Measurements from ENCODE around the gene RTN4R. TPM values are rescaled to one million over a fixed set of nuclear protein-coding genes. Genes with fewer than 3 reads are reported as not detected.
"Not testable (repeated sequence)": the region's sequence is repeated elsewhere in the genome, so short reads cannot be mapped to it uniquely, and the experiment has no call there.

The RTN4R gene
- total RNA-seq, 1 donor from 2014 or later: 36.0 TPM

DNA sequence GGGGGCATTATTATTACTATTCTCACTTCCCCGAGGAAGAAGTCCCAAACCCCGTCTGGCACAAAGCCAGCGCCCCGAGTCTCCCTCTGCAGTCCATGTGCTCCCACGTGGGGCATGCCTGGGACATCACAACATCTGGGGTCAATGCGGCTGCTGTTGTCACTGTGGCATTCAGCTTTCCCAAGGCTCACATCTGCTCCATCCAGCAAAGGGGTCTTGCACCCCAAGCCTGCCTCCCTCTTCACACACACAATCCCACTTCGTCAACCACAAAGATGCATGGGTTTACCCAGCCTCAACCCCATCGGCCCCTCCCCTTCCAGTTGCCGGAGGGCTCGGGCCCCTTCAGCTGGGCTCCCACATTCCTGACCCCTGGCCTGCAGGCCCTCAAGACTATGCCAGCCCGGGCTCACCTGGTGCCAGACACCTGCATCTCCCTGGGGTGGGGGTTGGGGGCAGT is 23.5 kb upstream of the RTN4R start:
- H3K36me3 Mint-ChIP-seq (ENCODE audit: insufficient read depth): no peaks in the 10 kb centered on the region
- H3K27me3 Mint-ChIP-seq: peaks cover 36% of the 10 kb centered on the region
- no peak for DNase-seq (ENCODE audit: low spot score, unreplicated experiment)
- no peak overlapping the region for H3K4me3 Mint-ChIP-seq (ENCODE audit: low read depth)
- H3K9me3 Mint-ChIP-seq (ENCODE audit: low read depth): no peaks in the 10 kb centered on the region
- H3K27ac Mint-ChIP-seq: no peak overlapping the region
- peaks cover 2% of the 10 kb centered on the region for H3K4me1 Mint-ChIP-seq (ENCODE audit: low read depth)
- TF ChIP-seq, protein P1, sequence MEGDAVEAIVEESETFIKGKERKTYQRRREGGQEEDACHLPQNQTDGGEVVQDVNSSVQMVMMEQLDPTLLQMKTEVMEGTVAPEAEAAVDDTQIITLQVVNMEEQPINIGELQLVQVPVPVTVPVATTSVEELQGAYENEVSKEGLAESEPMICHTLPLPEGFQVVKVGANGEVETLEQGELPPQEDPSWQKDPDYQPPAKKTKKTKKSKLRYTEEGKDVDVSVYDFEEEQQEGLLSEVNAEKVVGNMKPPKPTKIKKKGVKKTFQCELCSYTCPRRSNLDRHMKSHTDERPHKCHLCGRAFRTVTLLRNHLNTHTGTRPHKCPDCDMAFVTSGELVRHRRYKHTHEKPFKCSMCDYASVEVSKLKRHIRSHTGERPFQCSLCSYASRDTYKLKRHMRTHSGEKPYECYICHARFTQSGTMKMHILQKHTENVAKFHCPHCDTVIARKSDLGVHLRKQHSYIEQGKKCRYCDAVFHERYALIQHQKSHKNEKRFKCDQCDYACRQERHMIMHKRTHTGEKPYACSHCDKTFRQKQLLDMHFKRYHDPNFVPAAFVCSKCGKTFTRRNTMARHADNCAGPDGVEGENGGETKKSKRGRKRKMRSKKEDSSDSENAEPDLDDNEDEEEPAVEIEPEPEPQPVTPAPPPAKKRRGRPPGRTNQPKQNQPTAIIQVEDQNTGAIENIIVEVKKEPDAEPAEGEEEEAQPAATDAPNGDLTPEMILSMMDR (IDR thresholded peaks at IDR 0.05; ENCODE audit: unreplicated experiment): no peak

DNA sequence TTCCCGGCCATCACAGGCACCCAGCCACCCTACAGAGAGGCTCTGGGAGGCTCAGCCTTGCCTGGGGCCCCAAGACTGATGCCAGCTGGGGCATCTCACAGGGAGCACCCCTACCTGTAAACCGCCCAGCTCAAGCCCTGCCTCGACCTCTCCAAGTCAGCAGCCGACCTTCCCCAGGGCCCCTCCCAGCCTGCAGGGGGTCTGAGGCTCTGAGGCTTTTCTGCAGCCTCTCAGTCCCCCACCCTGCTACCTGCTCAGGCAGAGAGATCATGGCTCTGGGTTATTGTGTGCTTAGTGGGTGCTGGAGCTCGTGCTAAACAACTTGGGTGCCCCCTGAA is 23.1 kb upstream of the RTN4R start:
- Mint-ChIP-seq H3K4me3 (ENCODE audit: low read depth) (no peak overlapping the region), H3K27ac (no peak overlapping the region), H3K36me3 (ENCODE audit: insufficient read depth) (no peaks in the 10 kb centered on the region), H3K9me3 (ENCODE audit: low read depth) (no peaks in the 10 kb centered on the region), H3K4me1 (ENCODE audit: low read depth) (peaks cover 2% of the 10 kb centered on the region), H3K27me3 (peaks cover 33% of the 10 kb centered on the region)
- TF ChIP-seq, protein P1 (IDR thresholded peaks at IDR 0.05; ENCODE audit: unreplicated experiment): no peak
- DNase-seq (ENCODE audit: low spot score, unreplicated experiment): no peak

DNA sequence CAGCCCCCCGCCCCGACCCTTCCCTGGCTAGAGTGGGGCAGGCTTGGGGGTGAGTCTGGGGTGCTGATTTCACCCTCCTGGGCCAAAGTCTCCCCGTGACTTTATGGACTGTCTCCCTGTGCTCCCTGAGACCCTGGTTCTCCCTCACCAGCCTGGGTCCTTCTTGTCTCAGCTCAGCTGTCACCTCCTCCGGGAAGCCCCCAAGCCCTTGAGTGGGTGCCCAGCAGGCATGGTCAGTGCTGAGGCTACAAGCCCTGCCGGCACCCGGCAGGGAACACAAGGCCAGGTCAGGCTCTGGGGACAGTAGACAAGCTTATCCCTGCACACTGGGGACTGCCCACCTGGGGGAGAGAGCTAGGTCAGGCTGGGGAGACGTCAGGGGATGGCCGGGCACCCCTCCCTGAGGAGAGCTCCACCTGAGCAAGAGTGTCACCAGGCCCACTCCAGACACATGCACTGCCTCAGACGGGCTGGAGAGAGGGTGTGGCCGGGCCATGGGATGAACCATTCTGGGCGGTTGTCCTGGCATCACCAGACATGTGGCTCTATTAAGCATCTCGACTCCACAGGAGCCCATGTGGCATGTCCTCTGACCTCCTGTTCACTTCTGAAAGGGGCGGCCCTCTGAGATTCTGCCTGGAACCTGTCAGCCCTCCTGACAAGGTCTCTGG is 22.6 kb upstream of the RTN4R start:
- TF ChIP-seq, protein P1 (IDR thresholded peaks at IDR 0.05; ENCODE audit: unreplicated experiment): no peak
- DNase-seq (ENCODE audit: low spot score, unreplicated experiment): no peak
- Mint-ChIP-seq H3K9me3 (ENCODE audit: low read depth) (no peaks in the 10 kb centered on the region), H3K36me3 (ENCODE audit: insufficient read depth) (no peaks in the 10 kb centered on the region), H3K4me1 (ENCODE audit: low read depth) (peaks cover 2% of the 10 kb centered on the region), H3K27ac (no peak overlapping the region), H3K4me3 (ENCODE audit: low read depth) (no peak overlapping the region), H3K27me3 (peaks cover 30% of the 10 kb centered on the region)

DNA sequence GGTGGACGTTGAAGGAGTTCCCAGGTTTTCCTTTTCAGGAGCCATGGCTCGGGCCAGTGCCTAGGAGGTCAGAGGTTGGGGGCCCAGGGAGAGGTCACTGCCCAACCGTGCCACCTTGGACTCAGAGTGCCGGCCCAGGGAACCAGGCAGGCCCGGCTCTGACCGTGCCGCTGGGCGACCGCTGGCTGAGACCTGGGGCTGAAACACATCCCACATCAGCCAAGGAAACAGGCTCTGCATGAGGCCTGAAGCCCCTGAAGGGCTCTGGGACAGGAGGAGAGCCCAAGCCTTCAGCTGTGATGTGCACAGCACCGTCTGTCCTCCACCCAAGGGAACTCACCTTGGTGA is 21.9 kb upstream of the RTN4R start:
- Mint-ChIP-seq H3K27me3 (peaks cover 23% of the 10 kb centered on the region), H3K4me1 (ENCODE audit: low read depth) (peaks cover 2% of the 10 kb centered on the region), H3K27ac (no peak overlapping the region), H3K36me3 (ENCODE audit: insufficient read depth) (no peaks in the 10 kb centered on the region), H3K9me3 (ENCODE audit: low read depth) (no peaks in the 10 kb centered on the region), H3K4me3 (ENCODE audit: low read depth) (no peak overlapping the region)
- DNase-seq (ENCODE audit: low spot score, unreplicated experiment): no peak
- TF ChIP-seq, protein P1 (IDR thresholded peaks at IDR 0.05; ENCODE audit: unreplicated experiment): no peak

- not testable (repeated sequence) for DNase-seq (ENCODE audit: low spot score, unreplicated experiment); H3K4me1 Mint-ChIP-seq (ENCODE audit: low read depth); H3K4me3 Mint-ChIP-seq (ENCODE audit: low read depth); H3K27ac Mint-ChIP-seq; H3K36me3 Mint-ChIP-seq (ENCODE audit: insufficient read depth); H3K9me3 Mint-ChIP-seq (ENCODE audit: low read depth)
- peaks cover 22% of the 10 kb centered on the region for H3K27me3 Mint-ChIP-seq
Observed at GRCh38 chr22:20289182-20290044, 21.3 kb upstream of the RTN4R start.

DNA sequence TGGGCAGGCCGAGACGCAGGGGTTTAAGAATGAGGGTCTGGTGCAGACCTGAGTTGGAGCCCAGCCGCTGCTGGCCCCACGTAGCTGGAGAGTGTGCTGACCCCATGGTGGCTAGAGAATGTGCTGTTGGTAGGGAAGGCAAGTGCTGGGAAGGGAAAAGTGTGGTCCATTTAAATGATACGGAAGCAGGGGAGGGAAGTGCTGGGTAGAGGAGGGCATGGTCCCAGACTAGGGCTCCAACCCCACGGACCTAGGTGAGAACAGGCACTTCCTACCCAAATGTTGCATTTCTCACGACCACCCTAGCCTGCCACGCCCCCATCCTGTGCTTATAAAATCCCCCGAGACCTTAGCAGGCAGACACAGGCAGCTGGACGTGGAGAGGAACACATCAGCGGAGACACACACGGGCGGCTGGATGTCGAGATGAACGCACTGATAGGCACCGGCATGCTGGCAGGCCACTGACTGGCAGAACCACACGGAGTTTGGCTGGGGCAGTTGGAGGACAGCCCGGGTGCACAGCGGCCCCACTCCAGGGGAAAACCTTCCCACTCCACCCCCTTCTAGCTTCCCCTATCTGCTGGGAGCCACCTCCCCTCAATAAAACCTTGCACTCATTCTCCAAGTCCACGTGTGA is 18.8 kb upstream of the RTN4R start:
- H3K36me3 Mint-ChIP-seq (ENCODE audit: insufficient read depth); H3K4me3 Mint-ChIP-seq (ENCODE audit: low read depth); H3K27me3 Mint-ChIP-seq; DNase-seq (ENCODE audit: low spot score, unreplicated experiment); H3K4me1 Mint-ChIP-seq (ENCODE audit: low read depth); H3K9me3 Mint-ChIP-seq (ENCODE audit: low read depth); H3K27ac Mint-ChIP-seq: not testable (repeated sequence)

GRCh38 chr22:20286312-20286660 is 18.2 kb upstream of the RTN4R start:
- not testable (repeated sequence) for H3K27me3 Mint-ChIP-seq; H3K27ac Mint-ChIP-seq; H3K9me3 Mint-ChIP-seq (ENCODE audit: low read depth); DNase-seq (ENCODE audit: low spot score, unreplicated experiment); H3K4me1 Mint-ChIP-seq (ENCODE audit: low read depth); H3K4me3 Mint-ChIP-seq (ENCODE audit: low read depth); H3K36me3 Mint-ChIP-seq (ENCODE audit: insufficient read depth)

Measured in progenitor cell of endocrine pancreas (in vitro differentiated cells).